H9 (cell line): ENCODE measurements around the gene ERICH2. TPM values are rescaled to one million over a fixed set of nuclear protein-coding genes. Genes with fewer than 3 reads are reported as not detected.

Experiments
- DNase-seq: peaks from one replicate; pipeline ENCODE4 v3.0.0-alpha.2; 2017
- H2AFZ ChIP-seq: one replicate; pipeline ENCODE4 v1.6.1; 2013; ENCODE audit warnings: mild to moderate bottlenecking, low read length, control low read depth, moderate library complexity
- H2AK5ac ChIP-seq: 2 replicates; pipeline ENCODE4 v1.6.1; 2013; ENCODE audit warnings: low read length, control low read depth, mixed read lengths; ENCODE audit not compliant: insufficient read length
- H2BK120ac ChIP-seq: one replicate; pipeline ENCODE4 v1.6.1; 2013; ENCODE audit warnings: low read depth, mild to moderate bottlenecking, low read length, control low read depth, inconsistent platforms; ENCODE audit not compliant: poor library complexity, severe bottlenecking
- H2BK12ac ChIP-seq: 2 replicates; pipeline ENCODE4 v1.6.1; 2013; ENCODE audit warnings: low read length, control low read depth, mixed read lengths, low read depth; ENCODE audit not compliant: insufficient read length
- H2BK15ac ChIP-seq: 2 replicates; pipeline ENCODE4 v1.6.1; 2013; ENCODE audit warnings: low read depth, low read length, control low read depth
- H2BK20ac ChIP-seq: one replicate; pipeline ENCODE4 v1.6.1; 2013; ENCODE audit warnings: low read depth, mild to moderate bottlenecking, low read length, control low read depth, inconsistent platforms; ENCODE audit not compliant: poor library complexity, severe bottlenecking
- H2BK5ac ChIP-seq: 2 replicates; pipeline ENCODE4 v1.6.1; 2013; ENCODE audit warnings: low read length, control low read depth, mixed read lengths; ENCODE audit not compliant: insufficient read length
- H3K14ac ChIP-seq: 2 replicates; pipeline ENCODE4 v1.6.1; 2013; ENCODE audit warnings: low read length, control low read depth; ENCODE audit not compliant: insufficient read depth
- H3K18ac ChIP-seq: 2 replicates; pipeline ENCODE4 v1.6.1; 2013; ENCODE audit warnings: low read depth, mild to moderate bottlenecking, mixed read lengths, low read length, control low read depth; ENCODE audit not compliant: insufficient read length
- H3K23ac ChIP-seq: 2 replicates; pipeline ENCODE4 v1.6.1; 2013; ENCODE audit warnings: low read length, control low read depth, mixed read lengths, low read depth; ENCODE audit not compliant: insufficient read length
- H3K23me2 ChIP-seq: 2 replicates; pipeline ENCODE4 v1.6.1; 2013; ENCODE audit warnings: low read depth, mild to moderate bottlenecking, mixed read lengths, low read length, control low read depth; ENCODE audit not compliant: insufficient read length, poor library complexity, severe bottlenecking
- H3K27ac ChIP-seq: 2 replicates; pipeline ENCODE4 v1.5.1; 2013; ENCODE audit warnings: low read length, control low read depth, mixed read lengths, low read depth; ENCODE audit not compliant: insufficient read length
- H3K27me3 ChIP-seq: 2 replicates; pipeline ENCODE4 v1.6.1; 2013; ENCODE audit warnings: low read length, control low read depth, inconsistent platforms; ENCODE audit not compliant: insufficient read depth
- H3K4ac ChIP-seq: 2 replicates; pipeline ENCODE4 v1.6.1; 2013; ENCODE audit warnings: low read depth, mild to moderate bottlenecking, control low read depth, inconsistent platforms, low read length, moderate library complexity
- H3K4me1 ChIP-seq: 2 replicates; pipeline ENCODE4 v1.6.1; 2013; ENCODE audit warnings: low read length, control low read depth, inconsistent platforms; ENCODE audit not compliant: insufficient read depth
- H3K4me2 ChIP-seq: 2 replicates; pipeline ENCODE4 v1.6.1; 2013; ENCODE audit warnings: low read length, control low read depth, mixed read lengths; ENCODE audit not compliant: insufficient read length, insufficient read depth
- H3K56ac ChIP-seq: 2 replicates; pipeline ENCODE4 v1.6.1; 2013; ENCODE audit warnings: low read depth, mild to moderate bottlenecking, mixed read lengths, low read length, control low read depth; ENCODE audit not compliant: insufficient read length
- H3K79me1 ChIP-seq: 2 replicates; pipeline ENCODE4 v1.6.1; 2013; ENCODE audit warnings: low read depth, mild to moderate bottlenecking, moderate library complexity, low read length, control low read depth, inconsistent platforms; ENCODE audit not compliant: insufficient read depth, poor library complexity, severe bottlenecking
- H3K79me2 ChIP-seq: 2 replicates; pipeline ENCODE4 v1.6.1; 2013; ENCODE audit warnings: low read length, control low read depth, inconsistent platforms; ENCODE audit not compliant: insufficient read depth
- H3K9ac ChIP-seq: 2 replicates; pipeline ENCODE4 v1.6.1; 2013; ENCODE audit warnings: low read length, control low read depth, mixed read lengths; ENCODE audit not compliant: insufficient read length; ENCODE audit errors: extremely low read depth
- H3K9me3 ChIP-seq: one replicate; pipeline ENCODE4 v1.6.1; 2013; ENCODE audit warnings: low read depth, low read length, inconsistent platforms; ENCODE audit not compliant: control insufficient read depth
- H3T11ph ChIP-seq: one replicate; pipeline ENCODE4 v1.6.1; 2013; ENCODE audit warnings: mild to moderate bottlenecking, low read length, control low read depth, inconsistent platforms
- H4K20me1 ChIP-seq: one replicate; pipeline ENCODE4 v1.6.1; 2013; ENCODE audit not compliant: control insufficient read depth, insufficient read length, insufficient read depth
- H4K5ac ChIP-seq: 2 replicates; pipeline ENCODE4 v1.6.1; 2013; ENCODE audit warnings: low read depth, mild to moderate bottlenecking, mixed read lengths, low read length, control low read depth; ENCODE audit not compliant: insufficient read length
- H4K8ac ChIP-seq: replicated peaks from 2 replicates; pipeline ENCODE4 v1.6.1; 2013; ENCODE audit warnings: low read length, control low read depth, mixed read lengths, low read depth; ENCODE audit not compliant: insufficient read length
- H4K91ac ChIP-seq: 2 replicates; pipeline ENCODE4 v1.6.1; 2013; ENCODE audit warnings: low read depth, mild to moderate bottlenecking, moderate library complexity, mixed read lengths, low read length, control low read depth; ENCODE audit not compliant: insufficient read length
- H3K27ac Mint-ChIP-seq, 3 experiments: 2 replicates in 2 of 3; 3 replicates in 1 of 3; pipeline ENCODE4 v1.8.0; 2020 to 2021; ENCODE audit warnings: mixed read lengths in 3 of 3, mild to moderate bottlenecking in 1 of 3, moderate library complexity in 1 of 3
- H3K27me3 Mint-ChIP-seq: 2 replicates; pipeline ENCODE4 v1.8.0; 2021; ENCODE audit warnings: low read depth, mild to moderate bottlenecking, moderate library complexity, mixed read lengths
- H3K36me3 Mint-ChIP-seq, 3 experiments: 2 replicates in 2 of 3; 3 replicates in 1 of 3; pipeline ENCODE4 v1.8.0; 2020 to 2021; ENCODE audit warnings: low read depth in 3 of 3, mixed read lengths in 3 of 3; ENCODE audit not compliant: insufficient read depth in 1 of 3
- H3K4me1 Mint-ChIP-seq, 2 experiments: 2 replicates each; pipeline ENCODE4 v1.8.0; 2020; ENCODE audit warnings: mixed read lengths in 2 of 2
- H3K4me3 Mint-ChIP-seq, 2 experiments: 2 replicates in 1 of 2; 3 replicates in 1 of 2; pipeline ENCODE4 v1.8.0; 2020 to 2021; ENCODE audit warnings: mild to moderate bottlenecking in 2 of 2, mixed read lengths in 2 of 2, moderate library complexity in 1 of 2
- H3K9me3 Mint-ChIP-seq, 2 experiments: 2 replicates in 1 of 2; 3 replicates in 1 of 2; pipeline ENCODE4 v1.8.0; 2020; ENCODE audit warnings: mild to moderate bottlenecking in 2 of 2, mixed read lengths in 2 of 2, moderate library complexity in 1 of 2
- CTCF ChIP-seq: fragments of 200-600 bp; sonication (generic); conservative IDR thresholded peaks from 3 replicates; pipeline ENCODE4 v1.8.0; 2021; ENCODE audit warnings: antibody characterized with exemption, mild to moderate bottlenecking
- WGBS: extraction: QIAGEN DNeasy Blood & Tissue Kit; methylation state at CpG from one replicate; pipeline ENCODE4 v1.1.7; 2013; ENCODE audit warnings: missing lambda C conversion rate, low lambda C conversion rate, mixed read lengths; ENCODE audit not compliant: insufficient read length; ENCODE audit errors: extremely low coverage; 5-methylcytosine and 5-hydroxymethylcytosine counted together
- total RNA-seq: library from RNA; stranded (reverse); gene quantifications from 2 replicates; pipeline ENCODE4 v1.2.1, GENCODE V29; 2021

Gene ERICH2
- total RNA-seq, 1 experiment from 2014 or later = 1.2 TPM

GRCh38 chr2:170763232-170763631, 6.9 kb upstream of the ERICH2 start:
- H3K9ac ChIP-seq = no peak overlapping the region
- no peak overlapping the region for H3K4me2 ChIP-seq
- TF ChIP-seq CTCF = no peak

More at GRCh38 chr2:170763232-170763631, 6.9 kb upstream of the ERICH2 start:
- no peak overlapping the region for H4K5ac ChIP-seq
- H2BK12ac ChIP-seq = no peak overlapping the region
- no peaks in the 10 kb centered on the region for H3K79me1 ChIP-seq
- no peak overlapping the region for H3K56ac ChIP-seq
- H3K18ac ChIP-seq = no peak overlapping the region
- H3K4me1 ChIP-seq = no peaks in the 10 kb centered on the region
- H2AK5ac ChIP-seq = no peak overlapping the region
- H3K9me3 Mint-ChIP-seq = peaks cover 0 to 3% of the 10 kb centered on the region in 2 experiments; a peak in 1 of 5 replicates
- no peak overlapping the region for H3K14ac ChIP-seq
- no peak overlapping the region for H3K23ac ChIP-seq
- no peak overlapping the region for H3T11ph ChIP-seq
- no CpG with 5 or more reads among the region's 4 CpGs for WGBS
- H2AFZ ChIP-seq = no peak overlapping the region
- H2BK15ac ChIP-seq = no peak overlapping the region
- no peaks in the 10 kb centered on the region for H3K27me3 ChIP-seq
- no peak overlapping the region for H2BK20ac ChIP-seq
- H2BK120ac ChIP-seq = no peak overlapping the region
- H3K9me3 ChIP-seq = no peaks in the 10 kb centered on the region
- no peak overlapping the region for H3K4me3 Mint-ChIP-seq
- H3K79me2 ChIP-seq = no peaks in the 10 kb centered on the region
- H3K27ac ChIP-seq = no peak overlapping the region
- H2BK5ac ChIP-seq = no peak overlapping the region
- no peaks in the 10 kb centered on the region for H3K27me3 Mint-ChIP-seq
- no peak overlapping the region for H4K8ac ChIP-seq
- H3K4ac ChIP-seq = no peak overlapping the region
- DNase-seq = no peak
- peaks cover 20 to 29% of the 10 kb centered on the region in 2 experiments for H3K4me1 Mint-ChIP-seq
- no peak overlapping the region for H4K91ac ChIP-seq
- H3K36me3 Mint-ChIP-seq = no peaks in the 10 kb centered on the region; a peak in 2 of 7 replicates
- H3K23me2 ChIP-seq = no peaks in the 10 kb centered on the region
- H4K20me1 ChIP-seq = no peaks in the 10 kb centered on the region
- H3K27ac Mint-ChIP-seq = no peak overlapping the region
